ENCODE data around the gene SLC26A9.

Gene SLC26A9

GRCh38 chr1:205930195-205930577 lies 13.1 kb downstream of the SLC26A9 start:
- no peak overlapping the region for H3K4me3 ChIP-seq (ENCODE audit: low read length)
- no peaks in the 10 kb centered on the region for H3K79me2 ChIP-seq (ENCODE audit: control insufficient read depth, low read length)
- H3K27ac ChIP-seq (ENCODE audit: low read depth, low read length) = no peak overlapping the region
- no peaks in the 10 kb centered on the region for H3F3A ChIP-seq (ENCODE audit: control insufficient read depth, insufficient read depth)
- TF ChIP-seq EZH2phosphoT487 (IDR thresholded peaks at IDR 0.05; ENCODE audit: borderline replicate concordance, low read length) (no peak), CTCF (IDR thresholded peaks at IDR 0.05; ENCODE audit: low read depth, low read length, poor library complexity, severe bottlenecking) (no peak)
- H3K4me2 ChIP-seq (ENCODE audit: low read length) = no peak overlapping the region
- H3K9me3 ChIP-seq (ENCODE audit: control insufficient read depth, insufficient read depth, low read length) = no peaks in the 10 kb centered on the region
- no peaks in the 10 kb centered on the region for H3K4me1 ChIP-seq (ENCODE audit: control insufficient read depth, low read length)
- H3K36me3 ChIP-seq (ENCODE audit: control insufficient read depth, low read length) = no peaks in the 10 kb centered on the region
- H3K9me2 ChIP-seq (replicated peaks; ENCODE audit: control insufficient read depth, low read length) = no peaks in the 10 kb centered on the region
- H4K20me1 ChIP-seq (ENCODE audit: control insufficient read depth, insufficient read depth, low read depth, low read length) = no peaks in the 10 kb centered on the region
- H3K27me3 ChIP-seq (ENCODE audit: control insufficient read depth, low read length) = peaks cover 35% of the 10 kb centered on the region

GRCh38 chr1:205929496-205930194 lies 13.6 kb downstream of the SLC26A9 start:
- Histone ChIP-seq H3K79me2 (ENCODE audit: control insufficient read depth, low read length) (no peaks in the 10 kb centered on the region), H3K27ac (ENCODE audit: low read depth, low read length) (no peak overlapping the region), H3K27me3 (ENCODE audit: control insufficient read depth, low read length) (peaks cover 32% of the 10 kb centered on the region), H3F3A (ENCODE audit: control insufficient read depth, insufficient read depth) (no peaks in the 10 kb centered on the region), H3K4me1 (ENCODE audit: control insufficient read depth, low read length) (no peaks in the 10 kb centered on the region), H3K9me2 (replicated peaks; ENCODE audit: control insufficient read depth, low read length) (no peaks in the 10 kb centered on the region), H3K4me2 (ENCODE audit: low read length) (no peak overlapping the region), H4K20me1 (ENCODE audit: control insufficient read depth, insufficient read depth, low read depth, low read length) (no peaks in the 10 kb centered on the region), H3K9me3 (ENCODE audit: control insufficient read depth, insufficient read depth, low read length) (no peaks in the 10 kb centered on the region), H3K4me3 (ENCODE audit: low read length) (no peak overlapping the region), H3K36me3 (ENCODE audit: control insufficient read depth, low read length) (no peaks in the 10 kb centered on the region)
- TF ChIP-seq CTCF (IDR thresholded peaks at IDR 0.05; ENCODE audit: low read depth, low read length, poor library complexity, severe bottlenecking) = no peak
- no peak for TF ChIP-seq EZH2phosphoT487 (IDR thresholded peaks at IDR 0.05; ENCODE audit: borderline replicate concordance, low read length)

GRCh38 chr1:205928317-205928716 lies 14.9 kb downstream of the SLC26A9 start:
- Histone ChIP-seq H3K4me1 (ENCODE audit: control insufficient read depth, low read length) (no peaks in the 10 kb centered on the region), H3K79me2 (ENCODE audit: control insufficient read depth, low read length) (no peaks in the 10 kb centered on the region), H3K27ac (ENCODE audit: low read depth, low read length) (no peak overlapping the region), H4K20me1 (ENCODE audit: control insufficient read depth, insufficient read depth, low read depth, low read length) (no peaks in the 10 kb centered on the region), H3K36me3 (ENCODE audit: control insufficient read depth, low read length) (no peaks in the 10 kb centered on the region), H3K27me3 (ENCODE audit: control insufficient read depth, low read length) (peaks cover 26% of the 10 kb centered on the region), H3K9me2 (replicated peaks; ENCODE audit: control insufficient read depth, low read length) (no peaks in the 10 kb centered on the region), H3K9me3 (ENCODE audit: control insufficient read depth, insufficient read depth, low read length) (no peaks in the 10 kb centered on the region), H3K4me2 (ENCODE audit: low read length) (no peak overlapping the region), H3F3A (ENCODE audit: control insufficient read depth, insufficient read depth) (no peaks in the 10 kb centered on the region), H3K4me3 (ENCODE audit: low read length) (no peak overlapping the region)
- TF ChIP-seq CTCF (IDR thresholded peaks at IDR 0.05; ENCODE audit: low read depth, low read length, poor library complexity, severe bottlenecking) (no peak), EZH2phosphoT487 (IDR thresholded peaks at IDR 0.05; ENCODE audit: borderline replicate concordance, low read length) (no peak)
